H9 (cell line): ENCODE data around the gene ZCCHC8. TPM values are rescaled to one million over a fixed set of nuclear protein-coding genes. Genes with fewer than 3 reads are reported as not detected.
"Not testable (repeated sequence)": the region's sequence is repeated elsewhere in the genome, so short reads cannot be mapped to it uniquely, and the experiment has no call there.

Source experiments
- DNase-seq: peaks from one replicate; pipeline ENCODE4 v3.0.0-alpha.2; 2017
- H2AFZ ChIP-seq: one replicate; pipeline ENCODE4 v1.6.1; 2013; ENCODE audit warnings: mild to moderate bottlenecking, low read length, control low read depth, moderate library complexity
- H2AK5ac ChIP-seq: 2 replicates; pipeline ENCODE4 v1.6.1; 2013; ENCODE audit warnings: low read length, control low read depth, mixed read lengths; ENCODE audit not compliant: insufficient read length
- H2BK120ac ChIP-seq: one replicate; pipeline ENCODE4 v1.6.1; 2013; ENCODE audit warnings: low read depth, mild to moderate bottlenecking, low read length, control low read depth, inconsistent platforms; ENCODE audit not compliant: poor library complexity, severe bottlenecking
- H2BK12ac ChIP-seq: 2 replicates; pipeline ENCODE4 v1.6.1; 2013; ENCODE audit warnings: low read length, control low read depth, mixed read lengths, low read depth; ENCODE audit not compliant: insufficient read length
- H2BK15ac ChIP-seq: 2 replicates; pipeline ENCODE4 v1.6.1; 2013; ENCODE audit warnings: low read depth, low read length, control low read depth
- H2BK20ac ChIP-seq: one replicate; pipeline ENCODE4 v1.6.1; 2013; ENCODE audit warnings: low read depth, mild to moderate bottlenecking, low read length, control low read depth, inconsistent platforms; ENCODE audit not compliant: poor library complexity, severe bottlenecking
- H2BK5ac ChIP-seq: 2 replicates; pipeline ENCODE4 v1.6.1; 2013; ENCODE audit warnings: low read length, control low read depth, mixed read lengths; ENCODE audit not compliant: insufficient read length
- H3K14ac ChIP-seq: 2 replicates; pipeline ENCODE4 v1.6.1; 2013; ENCODE audit warnings: low read length, control low read depth; ENCODE audit not compliant: insufficient read depth
- H3K18ac ChIP-seq: 2 replicates; pipeline ENCODE4 v1.6.1; 2013; ENCODE audit warnings: low read depth, mild to moderate bottlenecking, mixed read lengths, low read length, control low read depth; ENCODE audit not compliant: insufficient read length
- H3K23ac ChIP-seq: 2 replicates; pipeline ENCODE4 v1.6.1; 2013; ENCODE audit warnings: low read length, control low read depth, mixed read lengths, low read depth; ENCODE audit not compliant: insufficient read length
- H3K23me2 ChIP-seq: 2 replicates; pipeline ENCODE4 v1.6.1; 2013; ENCODE audit warnings: low read depth, mild to moderate bottlenecking, mixed read lengths, low read length, control low read depth; ENCODE audit not compliant: insufficient read length, poor library complexity, severe bottlenecking
- H3K27ac ChIP-seq: 2 replicates; pipeline ENCODE4 v1.5.1; 2013; ENCODE audit warnings: low read length, control low read depth, mixed read lengths, low read depth; ENCODE audit not compliant: insufficient read length
- H3K27me3 ChIP-seq: 2 replicates; pipeline ENCODE4 v1.6.1; 2013; ENCODE audit warnings: low read length, control low read depth, inconsistent platforms; ENCODE audit not compliant: insufficient read depth
- H3K4ac ChIP-seq: 2 replicates; pipeline ENCODE4 v1.6.1; 2013; ENCODE audit warnings: low read depth, mild to moderate bottlenecking, control low read depth, inconsistent platforms, low read length, moderate library complexity
- H3K4me1 ChIP-seq: 2 replicates; pipeline ENCODE4 v1.6.1; 2013; ENCODE audit warnings: low read length, control low read depth, inconsistent platforms; ENCODE audit not compliant: insufficient read depth
- H3K4me2 ChIP-seq: 2 replicates; pipeline ENCODE4 v1.6.1; 2013; ENCODE audit warnings: low read length, control low read depth, mixed read lengths; ENCODE audit not compliant: insufficient read length, insufficient read depth
- H3K56ac ChIP-seq: 2 replicates; pipeline ENCODE4 v1.6.1; 2013; ENCODE audit warnings: low read depth, mild to moderate bottlenecking, mixed read lengths, low read length, control low read depth; ENCODE audit not compliant: insufficient read length
- H3K79me1 ChIP-seq: 2 replicates; pipeline ENCODE4 v1.6.1; 2013; ENCODE audit warnings: low read depth, mild to moderate bottlenecking, moderate library complexity, low read length, control low read depth, inconsistent platforms; ENCODE audit not compliant: insufficient read depth, poor library complexity, severe bottlenecking
- H3K79me2 ChIP-seq: 2 replicates; pipeline ENCODE4 v1.6.1; 2013; ENCODE audit warnings: low read length, control low read depth, inconsistent platforms; ENCODE audit not compliant: insufficient read depth
- H3K9ac ChIP-seq: 2 replicates; pipeline ENCODE4 v1.6.1; 2013; ENCODE audit warnings: low read length, control low read depth, mixed read lengths; ENCODE audit not compliant: insufficient read length; ENCODE audit errors: extremely low read depth
- H3K9me3 ChIP-seq: one replicate; pipeline ENCODE4 v1.6.1; 2013; ENCODE audit warnings: low read depth, low read length, inconsistent platforms; ENCODE audit not compliant: control insufficient read depth
- H3T11ph ChIP-seq: one replicate; pipeline ENCODE4 v1.6.1; 2013; ENCODE audit warnings: mild to moderate bottlenecking, low read length, control low read depth, inconsistent platforms
- H4K20me1 ChIP-seq: one replicate; pipeline ENCODE4 v1.6.1; 2013; ENCODE audit not compliant: control insufficient read depth, insufficient read length, insufficient read depth
- H4K5ac ChIP-seq: 2 replicates; pipeline ENCODE4 v1.6.1; 2013; ENCODE audit warnings: low read depth, mild to moderate bottlenecking, mixed read lengths, low read length, control low read depth; ENCODE audit not compliant: insufficient read length
- H4K8ac ChIP-seq: replicated peaks from 2 replicates; pipeline ENCODE4 v1.6.1; 2013; ENCODE audit warnings: low read length, control low read depth, mixed read lengths, low read depth; ENCODE audit not compliant: insufficient read length
- H4K91ac ChIP-seq: 2 replicates; pipeline ENCODE4 v1.6.1; 2013; ENCODE audit warnings: low read depth, mild to moderate bottlenecking, moderate library complexity, mixed read lengths, low read length, control low read depth; ENCODE audit not compliant: insufficient read length
- H3K27ac Mint-ChIP-seq, 3 experiments: 2 replicates in 2 of 3; 3 replicates in 1 of 3; pipeline ENCODE4 v1.8.0; 2020 to 2021; ENCODE audit warnings: mixed read lengths in 3 of 3, mild to moderate bottlenecking in 1 of 3, moderate library complexity in 1 of 3
- H3K27me3 Mint-ChIP-seq: 2 replicates; pipeline ENCODE4 v1.8.0; 2021; ENCODE audit warnings: low read depth, mild to moderate bottlenecking, moderate library complexity, mixed read lengths
- H3K36me3 Mint-ChIP-seq, 3 experiments: 2 replicates in 2 of 3; 3 replicates in 1 of 3; pipeline ENCODE4 v1.8.0; 2020 to 2021; ENCODE audit warnings: low read depth in 3 of 3, mixed read lengths in 3 of 3; ENCODE audit not compliant: insufficient read depth in 1 of 3
- H3K4me1 Mint-ChIP-seq, 2 experiments: 2 replicates each; pipeline ENCODE4 v1.8.0; 2020; ENCODE audit warnings: mixed read lengths in 2 of 2
- H3K4me3 Mint-ChIP-seq, 2 experiments: 2 replicates in 1 of 2; 3 replicates in 1 of 2; pipeline ENCODE4 v1.8.0; 2020 to 2021; ENCODE audit warnings: mild to moderate bottlenecking in 2 of 2, mixed read lengths in 2 of 2, moderate library complexity in 1 of 2
- H3K9me3 Mint-ChIP-seq, 2 experiments: 2 replicates in 1 of 2; 3 replicates in 1 of 2; pipeline ENCODE4 v1.8.0; 2020; ENCODE audit warnings: mild to moderate bottlenecking in 2 of 2, mixed read lengths in 2 of 2, moderate library complexity in 1 of 2
- WGBS: extraction: QIAGEN DNeasy Blood & Tissue Kit; methylation state at CpG from one replicate; pipeline ENCODE4 v1.1.7; 2013; ENCODE audit warnings: missing lambda C conversion rate, low lambda C conversion rate, mixed read lengths; ENCODE audit not compliant: insufficient read length; ENCODE audit errors: extremely low coverage; 5-methylcytosine and 5-hydroxymethylcytosine counted together
- total RNA-seq: library from RNA; stranded (reverse); gene quantifications from 2 replicates; pipeline ENCODE4 v1.2.1, GENCODE V29; 2021

The ZCCHC8 gene
- total RNA-seq, 1 experiment from 2014 or later = 37.3 TPM

DNA sequence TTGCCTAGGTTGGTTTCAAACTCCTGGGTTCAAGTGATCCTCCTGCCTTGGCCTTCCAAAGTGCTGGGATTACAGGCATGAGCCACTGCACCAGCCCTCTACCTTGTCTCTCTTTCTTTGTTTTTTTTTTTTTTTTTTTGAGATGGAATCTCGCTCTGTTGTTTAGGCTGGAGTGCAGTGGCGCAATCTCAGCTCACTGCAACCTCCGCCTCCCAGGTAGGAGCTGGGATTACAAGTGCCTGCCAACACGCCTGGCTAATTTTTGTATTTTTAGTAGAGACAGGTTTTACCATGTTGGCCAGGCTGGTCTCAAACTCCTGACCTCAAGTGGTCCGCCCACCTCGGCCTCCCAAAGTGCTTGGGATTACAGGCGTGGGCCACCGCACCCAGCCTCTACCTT lies 61.9 kb downstream of the ZCCHC8 start:
- not testable (repeated sequence) for H2BK120ac ChIP-seq, H3K27ac Mint-ChIP-seq, H4K5ac ChIP-seq, H3K23me2 ChIP-seq, H3T11ph ChIP-seq, H2BK5ac ChIP-seq, H3K79me2 ChIP-seq, H3K4me1 Mint-ChIP-seq, H3K14ac ChIP-seq, H4K8ac ChIP-seq, H3K4me2 ChIP-seq, H2AK5ac ChIP-seq, H3K79me1 ChIP-seq, H3K27me3 Mint-ChIP-seq, H3K27me3 ChIP-seq, H3K18ac ChIP-seq, DNase-seq, H2BK15ac ChIP-seq, H3K4me1 ChIP-seq, H3K36me3 Mint-ChIP-seq, H4K20me1 ChIP-seq, H3K9me3 ChIP-seq, H3K4me3 Mint-ChIP-seq, H3K27ac ChIP-seq, H3K9me3 Mint-ChIP-seq, H2AFZ ChIP-seq, H2BK12ac ChIP-seq, H3K23ac ChIP-seq, H4K91ac ChIP-seq, H3K4ac ChIP-seq, H2BK20ac ChIP-seq, H3K56ac ChIP-seq, H3K9ac ChIP-seq
- no CpG with 5 or more reads among the region's 8 CpGs for WGBS
